Measurements from ENCODE around the gene CRYBA4. TPM values are rescaled to one million over a fixed set of nuclear protein-coding genes. Genes with fewer than 3 reads are reported as not detected.

The CRYBA4 gene
- total RNA-seq (not detected), polyA plus RNA-seq (under 1 TPM in 1 of 3 donors, not detected in 2; 0.43 TPM), total RNA-seq (0 reads per million in 6 experiments)

DNA sequence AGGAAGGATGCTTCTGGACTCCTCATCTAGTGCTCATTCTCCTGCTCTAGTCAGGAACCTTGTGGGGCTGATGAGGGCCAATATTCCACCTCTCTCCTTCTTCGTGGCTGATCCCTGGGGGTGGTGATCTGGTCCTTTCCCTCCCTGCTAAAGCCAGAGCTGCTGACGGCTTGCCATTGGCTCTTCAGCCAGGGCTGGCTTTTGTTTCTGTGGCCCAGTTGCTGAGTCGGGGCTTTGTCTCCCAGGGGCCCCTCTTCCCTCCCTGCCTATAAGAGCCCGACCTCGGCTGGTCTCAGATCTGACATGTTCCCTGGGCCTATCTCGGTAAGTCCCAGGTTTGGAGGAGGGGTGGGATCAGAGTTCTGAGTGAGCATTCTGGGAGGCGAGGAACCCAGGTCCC lies at the start of gene CRYBA4:
TSS of gene CRYBA4 (plus strand) at position 301 of the 400 bp plus-strand sequence. CDS start 634 bp downstream, outside the sequence.
- POLR2A ChIA-PET: no interaction called here
- H3K27ac Mint-ChIP-seq: peak within 1 kb of the TSS in 4 of 10 donors; percentile 9 to 54 (median 30)

DNA sequence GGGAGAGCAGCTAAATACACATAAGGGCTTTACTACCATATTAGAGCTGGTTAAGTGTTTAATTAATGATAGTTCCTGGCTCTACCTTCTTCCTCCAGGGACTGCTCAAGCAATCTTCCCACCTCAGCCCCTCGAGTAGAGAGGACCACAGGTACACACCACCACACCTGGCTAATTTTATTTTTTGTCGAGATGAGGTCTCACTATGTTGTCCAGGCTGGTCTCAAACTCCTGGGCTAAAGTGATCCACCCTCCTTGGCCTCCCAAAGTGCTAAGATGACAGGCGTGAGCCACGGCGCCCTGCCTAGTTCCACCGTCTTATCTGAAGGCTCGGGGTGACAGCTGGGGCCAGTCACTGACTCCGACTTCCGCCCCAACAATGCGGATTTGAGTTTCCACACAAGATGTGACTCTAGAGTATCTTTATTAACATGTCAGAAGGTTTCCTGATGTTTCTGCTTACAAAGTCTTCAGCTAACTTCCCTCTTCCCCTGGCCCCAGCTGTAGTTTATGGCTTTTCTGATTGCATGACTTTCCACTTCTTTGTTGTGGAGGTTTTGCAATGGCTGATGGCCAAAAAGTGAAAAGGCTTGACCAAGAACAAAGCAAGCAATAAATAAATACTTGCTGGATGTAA lies 48.6 kb upstream of the CRYBA4 start:
- DNase-seq (peak in 2 of 10 donors; percentile 24 to 31), ATAC-seq (peak; percentile 71 to 76)
- no peaks in the 10 kb centered on the region for H3K9me3 Mint-ChIP-seq
- peak overlapping the region; percentile 84 to 93 (median 90) for H3K27ac Mint-ChIP-seq
- peaks cover 61 to 89% (median 86%) of the 10 kb centered on the region in 4 donors for H3K4me1 Mint-ChIP-seq
- POLR2A ChIA-PET: interaction anchor here (0.8 to 0.9 kb wide), 3 partner anchors 13 to 18 kb away, joined by 3 read pairs; no protein-coding TSS in a partner anchor
- H3K36me3 Mint-ChIP-seq: peaks cover 0 to 24% (median 0%) of the 10 kb centered on the region in 3 donors
- H3K4me3 Mint-ChIP-seq: peak overlapping the region; percentile 36 to 78 (median 61)
- no peaks in the 10 kb centered on the region for H3K27me3 Mint-ChIP-seq

More for the DNA sequence above, at the start of gene CRYBA4:
- no peak for DNase-seq
- Mint-ChIP-seq H3K4me1 (peaks cover 7 to 21% (median 14%) of the 10 kb centered on the region in 4 donors), H3K36me3 (no peaks in the 10 kb centered on the region), H3K9me3 (peaks cover 0 to 10% (median 0%) of the 10 kb centered on the region in 9 donors), H3K27me3 (no peaks in the 10 kb centered on the region), H3K4me3 (no peak within 1 kb of the TSS)
- ATAC-seq: no peak

DNA sequence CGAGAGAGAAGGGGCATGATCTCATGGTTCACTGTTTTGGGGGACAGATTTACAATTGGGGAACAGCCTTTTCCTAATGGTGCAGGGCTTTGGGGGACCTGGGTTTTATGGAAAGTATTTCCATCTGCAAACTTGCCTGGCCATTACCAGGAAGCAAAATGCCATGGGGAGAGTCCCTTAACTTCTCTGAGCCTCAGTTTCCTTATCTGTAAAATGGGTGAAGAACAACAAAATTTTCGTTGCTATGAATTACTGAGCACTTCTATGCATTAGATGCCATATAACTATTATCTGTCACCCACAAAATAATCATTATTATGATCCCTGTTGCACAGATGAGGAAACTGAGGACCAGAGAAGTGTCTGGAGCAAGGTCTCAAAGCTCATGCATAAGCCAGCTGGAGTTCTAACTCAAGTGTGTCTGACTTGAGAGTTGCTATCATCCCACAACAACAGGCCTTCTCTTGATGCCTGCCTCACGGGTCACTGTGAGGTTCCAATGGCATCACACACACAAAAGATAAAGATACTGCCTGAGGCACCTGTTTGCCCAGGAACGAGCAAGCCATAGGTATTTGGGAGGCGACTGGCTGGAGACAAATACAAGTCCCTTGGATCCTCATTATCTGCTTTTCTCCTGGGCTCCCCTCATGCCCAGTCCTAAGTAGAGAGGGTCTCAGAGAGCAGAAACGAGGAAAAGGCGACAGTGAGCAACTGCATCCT lies 47.6 kb upstream of the CRYBA4 start:
- Mint-ChIP-seq H3K36me3 (peaks cover 0 to 24% (median 0%) of the 10 kb centered on the region in 3 donors), H3K9me3 (no peaks in the 10 kb centered on the region), H3K4me3 (peak overlapping the region in 9 of 10 donors; percentile 20 to 71 (median 57)), H3K27me3 (no peaks in the 10 kb centered on the region), H3K4me1 (peaks cover 62 to 89% (median 87%) of the 10 kb centered on the region in 4 donors), H3K27ac (peak overlapping the region; percentile 81 to 93 (median 89))
- POLR2A ChIA-PET: interaction anchor here (0.6 kb wide), 1 partner anchor 18 kb away, joined by 4 read pairs; no protein-coding TSS in a partner anchor
- peak in 1 of 2 donors; percentile 10 for ATAC-seq
- DNase-seq: no peak

DNA sequence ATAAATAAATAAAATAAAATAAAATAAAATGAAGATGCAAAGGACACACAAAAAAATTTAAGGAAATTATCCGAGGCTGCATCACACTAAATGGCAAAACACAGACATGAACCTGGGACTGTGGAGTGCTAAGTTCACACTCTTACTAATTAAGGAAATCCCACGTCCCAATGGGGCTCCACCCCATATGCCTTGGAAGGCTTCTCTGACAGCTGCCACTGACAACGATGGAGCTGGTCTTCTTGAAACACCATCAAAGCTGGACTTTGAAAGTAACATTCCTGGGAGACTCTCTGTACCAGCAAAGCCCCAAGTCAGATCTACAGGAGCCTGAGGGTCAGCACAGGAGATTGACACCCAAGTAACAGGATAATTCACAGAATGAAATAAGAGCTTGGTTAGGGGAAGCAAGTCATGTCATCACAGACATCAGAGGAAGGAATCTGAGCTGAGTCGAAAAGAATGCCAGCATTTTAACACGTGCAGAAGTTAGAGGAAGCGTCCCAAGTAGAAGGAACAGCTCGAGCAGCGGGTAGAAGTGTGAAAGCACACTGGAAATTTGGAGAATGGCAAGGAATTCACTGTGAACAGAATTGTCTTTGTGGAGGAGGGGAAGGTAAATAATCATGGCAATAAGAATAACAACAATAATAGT lies 45.6 kb upstream of the CRYBA4 start:
- DNase-seq: no peak
- Mint-ChIP-seq H3K27ac (peak overlapping the region in 9 of 10 donors; percentile 6 to 81 (median 56)), H3K4me1 (peaks cover 65 to 91% (median 89%) of the 10 kb centered on the region in 4 donors), H3K36me3 (peaks cover 0 to 29% (median 0%) of the 10 kb centered on the region in 3 donors), H3K4me3 (peak overlapping the region in 3 of 10 donors; percentile 5 to 41 (median 11)), H3K9me3 (no peaks in the 10 kb centered on the region), H3K27me3 (no peaks in the 10 kb centered on the region)
- ATAC-seq: no peak
- POLR2A ChIA-PET: interaction anchor here (0.6 to 1.7 kb wide), 4 partner anchors 11 to 95 kb away, joined by 3 to 9 read pairs (median 4); no protein-coding TSS in a partner anchor

DNA sequence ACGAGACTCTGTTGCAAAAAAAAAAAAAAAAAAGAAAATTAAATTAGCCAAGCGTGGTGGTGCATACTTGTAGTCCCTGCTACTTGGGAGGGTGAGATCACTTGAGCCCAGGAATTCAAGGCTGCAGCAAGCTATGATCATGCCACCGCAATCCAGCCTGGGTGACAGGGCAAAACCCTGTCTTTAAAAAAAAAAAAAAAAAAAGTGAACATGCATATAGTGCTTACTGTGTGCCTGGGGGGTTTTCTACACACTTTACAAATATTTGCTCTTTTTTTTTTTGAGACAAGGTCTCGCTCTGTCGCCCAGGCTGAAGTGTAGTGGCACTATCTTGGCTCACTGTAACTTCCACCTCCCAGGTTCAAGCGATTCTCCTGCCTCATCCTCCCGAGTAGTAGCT lies 44.7 kb upstream of the CRYBA4 start:
- Mint-ChIP-seq H3K27me3 (no peaks in the 10 kb centered on the region), H3K36me3 (peaks cover 0 to 36% (median 0%) of the 10 kb centered on the region in 3 donors), H3K9me3 (no peaks in the 10 kb centered on the region), H3K4me1 (peaks cover 60 to 89% (median 87%) of the 10 kb centered on the region in 4 donors), H3K4me3 (peak overlapping the region in 1 of 10 donors; percentile 24), H3K27ac (peak overlapping the region in 7 of 10 donors; percentile 15 to 97 (median 77))
- DNase-seq (no peak), ATAC-seq (no peak)
- POLR2A ChIA-PET: interaction anchor here (0.7 to 1.7 kb wide), 4 partner anchors 8 to 94 kb away, joined by 3 to 9 read pairs (median 4); no protein-coding TSS in a partner anchor

DNA sequence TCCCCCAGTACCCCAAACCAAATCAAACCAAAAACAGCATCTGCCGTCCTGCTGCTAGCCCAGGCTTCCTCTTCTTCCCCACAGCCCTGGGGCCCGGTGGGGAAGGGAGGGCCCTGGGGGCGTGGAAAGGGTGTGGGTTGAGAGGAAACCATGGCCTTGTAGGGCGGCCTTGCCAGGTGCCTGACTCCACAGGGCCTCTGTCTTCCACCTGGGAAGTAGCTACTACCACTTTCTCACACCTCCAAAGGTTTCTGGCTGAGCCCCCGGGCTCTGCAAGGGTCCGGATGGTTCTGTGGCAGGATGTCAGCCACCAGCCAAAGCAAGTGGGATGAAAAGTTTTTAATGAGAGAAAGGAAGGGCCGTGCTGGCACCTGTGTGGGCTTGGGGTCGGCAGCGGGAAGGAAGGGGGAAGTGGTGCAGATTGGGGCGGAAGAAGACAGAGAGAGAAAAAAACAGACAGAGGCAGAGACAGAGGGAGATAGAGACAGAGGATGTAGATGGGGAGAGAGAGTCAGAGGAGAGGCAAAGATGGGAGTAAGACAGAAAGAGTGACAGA lies 42.4 kb upstream of the CRYBA4 start:
- Mint-ChIP-seq H3K27me3 (no peaks in the 10 kb centered on the region), H3K27ac (peak overlapping the region; percentile 87 to 97 (median 92)), H3K4me3 (peak overlapping the region; percentile 76 to 88 (median 81)), H3K36me3 (peaks cover 0 to 53% (median 6%) of the 10 kb centered on the region in 3 donors), H3K9me3 (no peaks in the 10 kb centered on the region), H3K4me1 (peaks cover 51 to 89% (median 81%) of the 10 kb centered on the region in 4 donors)
- ATAC-seq (peak; percentile 94 to 96), DNase-seq (peak; percentile 38 to 75 (median 56))
- POLR2A ChIA-PET: interaction anchor here (0.7 to 2.5 kb wide), 11 partner anchors 9 to 95 kb away, joined by 3 to 13 read pairs (median 5); partner anchors contain the start of gene TFIP11

DNA sequence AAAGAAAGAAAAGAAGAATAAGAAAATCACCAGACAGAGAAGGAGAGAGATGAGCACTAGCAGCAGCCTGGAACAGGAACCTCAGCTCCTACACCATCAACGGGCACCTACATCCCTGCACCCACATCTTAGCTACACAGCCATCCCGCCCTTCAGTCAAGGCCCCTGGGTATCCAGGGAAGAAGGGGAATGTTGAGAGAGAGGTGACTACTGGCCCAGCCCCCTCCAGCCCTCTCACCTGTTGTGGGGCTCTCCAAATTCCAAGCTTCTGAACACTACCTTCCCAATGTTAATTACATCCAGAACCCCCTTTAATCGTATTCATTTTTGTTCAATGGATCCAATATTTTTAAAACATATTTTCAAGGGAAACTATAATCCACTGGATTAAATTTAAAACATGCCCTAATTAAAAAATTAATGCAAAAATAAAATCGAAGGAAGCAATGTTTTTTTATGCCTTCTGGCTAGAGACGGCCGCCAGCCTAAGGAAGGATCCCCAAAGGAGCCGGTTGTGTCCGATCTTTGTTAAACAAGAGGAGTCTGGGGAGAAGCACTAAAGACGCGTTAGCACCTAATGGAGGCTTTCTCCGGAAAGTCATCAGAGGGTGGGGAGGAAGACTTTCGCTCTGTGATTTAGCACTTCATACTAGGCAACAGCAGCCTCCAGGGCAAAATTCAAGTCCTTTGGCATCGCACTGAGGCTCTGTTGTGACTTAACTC lies 41.4 kb upstream of the CRYBA4 start:
- POLR2A ChIA-PET: interaction anchor here (2.2 to 2.5 kb wide), 2 partner anchors 17 to 91 kb away, joined by 7 to 13 read pairs; no protein-coding TSS in a partner anchor
- no peak for ATAC-seq
- Mint-ChIP-seq H3K27me3 (no peaks in the 10 kb centered on the region), H3K9me3 (no peaks in the 10 kb centered on the region), H3K4me3 (peak overlapping the region; percentile 76 to 88 (median 81)), H3K27ac (peak overlapping the region; percentile 84 to 97 (median 92)), H3K36me3 (peaks cover 0 to 46% (median 6%) of the 10 kb centered on the region in 3 donors), H3K4me1 (peaks cover 53 to 89% (median 81%) of the 10 kb centered on the region in 4 donors)
- DNase-seq: no peak

DNA sequence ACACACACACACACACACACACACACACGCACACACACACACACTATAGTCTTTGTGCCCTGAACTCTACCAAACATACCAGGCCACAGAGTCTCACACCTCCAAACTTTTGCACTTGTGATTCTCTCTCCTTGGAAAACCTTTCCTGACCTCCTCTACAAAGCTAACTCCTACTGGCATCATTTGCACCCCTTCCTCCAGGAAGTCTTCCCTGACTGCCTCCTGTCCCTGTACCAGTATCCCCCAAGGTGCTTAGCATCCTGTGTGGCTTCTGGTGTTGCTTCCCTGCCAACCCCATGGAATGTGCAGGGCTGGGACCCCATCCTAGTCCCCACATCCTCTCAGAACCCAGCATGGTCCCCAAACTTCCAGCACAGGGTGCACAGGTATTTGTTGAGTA lies 40.7 kb upstream of the CRYBA4 start:
- no peaks in the 10 kb centered on the region for H3K9me3 Mint-ChIP-seq
- H3K4me3 Mint-ChIP-seq: peak overlapping the region; percentile 22 to 80 (median 72)
- H3K27ac Mint-ChIP-seq: peak overlapping the region; percentile 84 to 97 (median 92)
- peaks cover 0 to 45% (median 6%) of the 10 kb centered on the region in 3 donors for H3K36me3 Mint-ChIP-seq
- no peaks in the 10 kb centered on the region for H3K27me3 Mint-ChIP-seq
- POLR2A ChIA-PET: interaction anchor here (1.0 to 2.2 kb wide), 2 partner anchors 27 to 90 kb away, joined by 5 to 7 read pairs; no protein-coding TSS in a partner anchor
- DNase-seq (no peak), ATAC-seq (no peak)
- H3K4me1 Mint-ChIP-seq: peaks cover 55 to 90% (median 84%) of the 10 kb centered on the region in 4 donors

DNA sequence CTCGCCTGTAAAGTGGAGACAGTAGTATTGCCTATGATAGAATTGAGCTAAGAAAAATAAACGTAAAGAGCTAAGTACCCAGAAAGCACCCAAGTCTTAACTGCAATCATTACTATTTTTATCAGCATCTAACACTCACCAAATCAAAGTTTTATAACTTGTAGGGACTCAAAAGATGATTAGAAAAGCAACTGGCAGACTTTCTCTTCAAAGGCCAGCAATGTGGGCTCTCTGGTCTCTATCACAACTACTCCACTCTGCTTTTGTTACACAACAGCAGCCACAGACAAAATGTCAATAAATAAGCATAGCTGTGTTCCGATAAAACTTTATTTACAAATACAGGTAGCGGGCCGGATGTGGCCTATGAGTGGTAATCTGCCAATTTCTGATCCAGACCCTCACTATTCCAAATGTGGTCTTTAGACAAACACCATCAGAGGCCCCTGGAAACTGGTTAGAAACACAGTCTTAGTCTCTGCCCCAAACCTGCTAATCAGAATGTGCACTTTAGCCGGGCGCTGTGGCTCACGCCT lies 40.1 kb upstream of the CRYBA4 start:
- H3K4me1 Mint-ChIP-seq: peaks cover 52 to 91% (median 84%) of the 10 kb centered on the region in 4 donors
- no peak for DNase-seq
- peaks cover 0 to 38% (median 6%) of the 10 kb centered on the region in 3 donors for H3K36me3 Mint-ChIP-seq

DNA sequence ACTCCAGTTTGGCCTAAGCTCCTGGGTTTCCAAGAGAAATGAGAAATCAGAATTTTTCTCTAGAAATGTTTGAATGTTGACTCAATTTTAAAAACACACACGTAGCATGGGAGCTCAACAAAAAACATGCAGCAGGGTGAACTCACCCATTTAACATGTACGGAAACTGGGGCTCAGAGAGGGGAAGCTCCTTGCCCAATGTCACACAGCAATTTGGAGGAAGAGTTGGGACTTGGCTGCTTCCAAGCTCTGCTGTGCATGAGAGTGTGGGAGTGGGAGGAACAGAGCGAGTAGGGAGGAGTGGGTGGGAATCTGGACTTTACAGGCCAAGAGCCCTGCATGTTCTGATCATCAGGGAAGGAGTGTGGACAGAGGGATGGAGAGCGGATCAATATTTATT lies 37.8 kb upstream of the CRYBA4 start:
- POLR2A ChIA-PET: interaction anchor here (0.9 to 1.9 kb wide), 3 partner anchors 13 to 87 kb away, joined by 3 to 4 read pairs (median 3); no protein-coding TSS in a partner anchor

More for the DNA sequence above, 40.1 kb upstream of the CRYBA4 start:
- no peaks in the 10 kb centered on the region for H3K9me3 Mint-ChIP-seq
- peak overlapping the region in 4 of 10 donors; percentile 10 to 77 (median 51) for H3K4me3 Mint-ChIP-seq
- no peaks in the 10 kb centered on the region for H3K27me3 Mint-ChIP-seq
- ATAC-seq: no peak
- POLR2A ChIA-PET: interaction anchor here (1.0 kb wide), 1 partner anchor 26 kb away, joined by 5 read pairs; no protein-coding TSS in a partner anchor
- H3K27ac Mint-ChIP-seq: peak overlapping the region in 9 of 10 donors; percentile 84 to 97 (median 92)

More for the DNA sequence above, 37.8 kb upstream of the CRYBA4 start:
- H3K4me1 Mint-ChIP-seq: peaks cover 52 to 94% (median 90%) of the 10 kb centered on the region in 4 donors
- peaks cover 0 to 37% (median 6%) of the 10 kb centered on the region in 3 donors for H3K36me3 Mint-ChIP-seq
- H3K27ac Mint-ChIP-seq: peak overlapping the region; percentile 56 to 95 (median 91)
- peaks cover 0 to 3% (median 0%) of the 10 kb centered on the region in 9 donors for H3K9me3 Mint-ChIP-seq
- H3K27me3 Mint-ChIP-seq: no peaks in the 10 kb centered on the region
- ATAC-seq (no peak), DNase-seq (no peak)
- peak overlapping the region in 9 of 10 donors; percentile 19 to 90 (median 56) for H3K4me3 Mint-ChIP-seq

All from naive thymus-derived CD8-positive, alpha-beta T cell (primary cell).